OCI-LY3 (cell line): ENCODE data around the gene C7orf57.

ENCODE experiments used
- H2AFZ ChIP-seq: fragments of 200-600, 300-600 bp; shearing (Covaris generic); 2 replicates; pipeline ENCODE4 v1.6.0; 2014; ENCODE audit warnings: antibody characterized with exemption, low read depth, low read length
- H3K27ac ChIP-seq: fragments of 200-600, 300-600 bp; sonication (generic); 2 replicates; pipeline ENCODE4 v1.5.1; 2014; ENCODE audit warnings: mild to moderate bottlenecking, low read length, moderate library complexity, mixed read lengths
- H3K27me3 ChIP-seq: fragments of 200-600, 300-600 bp; sonication (generic); 2 replicates; pipeline ENCODE4 v1.6.1; 2014; ENCODE audit warnings: low read depth, low read length, mixed read lengths
- H3K36me3 ChIP-seq: fragments of 200-600, 300-600 bp; sonication (generic); replicated peaks from 2 replicates; pipeline ENCODE3; 2014; ENCODE audit warnings: low read depth, low read length, mixed read lengths
- H3K4me1 ChIP-seq: fragments of 300-600, 200-600 bp; sonication (generic); 2 replicates; pipeline ENCODE4 v1.6.1; 2014; ENCODE audit warnings: low read length, mixed read lengths
- H3K4me2 ChIP-seq: fragments of 200-600, 300-600 bp; sonication (generic); 2 replicates; pipeline ENCODE4 v1.6.1; 2014; ENCODE audit warnings: low read length, mixed read lengths
- H3K4me3 ChIP-seq: fragments of 300-600, 200-600 bp; sonication (generic); 2 replicates; pipeline ENCODE4 v1.5.1; 2014; ENCODE audit warnings: antibody characterized with exemption, mild to moderate bottlenecking, low read length, moderate library complexity
- H3K79me2 ChIP-seq: fragments of 300-600, 200-600 bp; shearing (Covaris generic); 2 replicates; pipeline ENCODE4 v1.6.1; 2014; ENCODE audit warnings: mild to moderate bottlenecking, low read length, mixed read lengths
- H3K9ac ChIP-seq: fragments of 300-600, 200-600 bp; shearing (Covaris generic); 2 replicates; pipeline ENCODE4 v1.6.0; 2014; ENCODE audit warnings: mild to moderate bottlenecking, low read length, moderate library complexity
- H3K9me3 ChIP-seq: fragments of 200-600, 300-600 bp; shearing (Covaris generic); 2 replicates; pipeline ENCODE4 v1.6.1; 2014; ENCODE audit warnings: low read length, mixed read lengths; ENCODE audit not compliant: insufficient read depth
- H4K20me1 ChIP-seq: fragments of 200-600, 300-600 bp; sonication (generic); 2 replicates; pipeline ENCODE4 v1.6.1; 2016; ENCODE audit warnings: low read length, mixed read lengths; ENCODE audit not compliant: insufficient read depth
- EZH2phosphoT487 ChIP-seq: fragments of 200-600 bp; shearing (Covaris generic); IDR thresholded peaks from 2 replicates; pipeline ENCODE4 v1.6.1; 2018; ENCODE audit warnings: antibody characterized with exemption, mixed run types, low read depth
- TF ChIP-seq, protein P1 (sequence below): fragments of 200-600, 300-600 bp; sonication (generic); IDR thresholded peaks from 2 replicates; pipeline ENCODE4 v1.5.1; 2014; ENCODE audit warnings: antibody characterized with exemption, low read length, low read depth

The C7orf57 gene

GRCh38 chr7:48090095-48090805 is 54.9 kb downstream of the C7orf57 start:
- Histone ChIP-seq H3K4me2 (no peak overlapping the region), H3K4me3 (no peak overlapping the region), H3K27me3 (peaks cover 28% of the 10 kb centered on the region), H3K9me3 (no peaks in the 10 kb centered on the region), H3K9ac (no peak overlapping the region), H3K79me2 (no peaks in the 10 kb centered on the region), H3K36me3 (no peaks in the 10 kb centered on the region), H3K27ac (no peak overlapping the region), H3K4me1 (peaks cover 31% of the 10 kb centered on the region), H4K20me1 (no peaks in the 10 kb centered on the region), H2AFZ (no peak overlapping the region)
- TF ChIP-seq EZH2phosphoT487 = no peak
- TF ChIP-seq, protein P1, sequence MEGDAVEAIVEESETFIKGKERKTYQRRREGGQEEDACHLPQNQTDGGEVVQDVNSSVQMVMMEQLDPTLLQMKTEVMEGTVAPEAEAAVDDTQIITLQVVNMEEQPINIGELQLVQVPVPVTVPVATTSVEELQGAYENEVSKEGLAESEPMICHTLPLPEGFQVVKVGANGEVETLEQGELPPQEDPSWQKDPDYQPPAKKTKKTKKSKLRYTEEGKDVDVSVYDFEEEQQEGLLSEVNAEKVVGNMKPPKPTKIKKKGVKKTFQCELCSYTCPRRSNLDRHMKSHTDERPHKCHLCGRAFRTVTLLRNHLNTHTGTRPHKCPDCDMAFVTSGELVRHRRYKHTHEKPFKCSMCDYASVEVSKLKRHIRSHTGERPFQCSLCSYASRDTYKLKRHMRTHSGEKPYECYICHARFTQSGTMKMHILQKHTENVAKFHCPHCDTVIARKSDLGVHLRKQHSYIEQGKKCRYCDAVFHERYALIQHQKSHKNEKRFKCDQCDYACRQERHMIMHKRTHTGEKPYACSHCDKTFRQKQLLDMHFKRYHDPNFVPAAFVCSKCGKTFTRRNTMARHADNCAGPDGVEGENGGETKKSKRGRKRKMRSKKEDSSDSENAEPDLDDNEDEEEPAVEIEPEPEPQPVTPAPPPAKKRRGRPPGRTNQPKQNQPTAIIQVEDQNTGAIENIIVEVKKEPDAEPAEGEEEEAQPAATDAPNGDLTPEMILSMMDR = no peak

DNA sequence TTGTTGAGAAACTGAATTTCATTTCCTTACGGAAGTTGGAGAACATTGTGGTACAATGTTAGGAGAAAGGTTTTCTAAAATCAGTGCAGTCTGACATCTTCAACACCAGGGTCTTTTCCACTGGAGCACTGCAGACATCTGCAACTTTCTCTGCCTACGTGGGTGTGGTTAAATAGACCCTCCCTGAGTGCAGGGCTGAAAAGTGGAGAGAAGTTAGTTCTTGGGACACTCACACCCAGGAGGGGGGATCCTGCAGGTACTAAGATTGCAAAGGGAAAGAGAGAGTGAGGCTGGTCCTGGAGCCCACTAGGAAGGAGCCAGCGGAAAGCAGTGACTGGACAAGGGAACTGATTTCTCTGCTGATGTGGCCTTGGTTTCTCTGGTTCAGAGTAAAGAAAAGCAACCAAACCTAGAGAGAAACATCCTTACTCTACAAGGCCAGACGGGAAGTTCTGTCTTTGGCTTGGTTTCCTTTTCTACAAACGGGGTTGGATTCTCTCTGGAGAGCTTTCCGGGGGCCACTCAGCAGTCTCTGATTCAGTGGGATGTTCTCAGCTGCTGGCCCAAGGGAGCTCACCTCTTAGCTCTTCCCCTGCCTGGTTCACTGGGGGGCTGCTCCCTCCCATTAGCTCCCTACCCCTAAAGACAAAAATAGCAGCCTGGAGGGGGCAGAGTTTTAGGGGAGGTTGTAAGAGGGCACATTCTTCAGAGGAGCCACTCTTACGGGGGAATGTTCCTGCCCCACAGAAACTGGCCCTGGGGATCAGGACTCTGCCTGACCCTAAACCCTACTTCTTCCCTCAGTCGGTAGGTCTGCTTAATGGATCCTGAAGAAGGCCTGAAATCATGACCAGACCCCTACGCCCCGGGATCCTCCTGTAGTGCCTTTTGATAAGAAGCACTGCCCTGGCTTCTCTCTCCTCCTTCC is 56.4 kb downstream of the C7orf57 start:
- Histone ChIP-seq H3K4me1 (peaks cover 16% of the 10 kb centered on the region), H3K4me3 (no peak overlapping the region), H3K9ac (no peak overlapping the region), H2AFZ (no peak overlapping the region), H3K27ac (no peak overlapping the region), H3K9me3 (no peaks in the 10 kb centered on the region), H3K4me2 (no peak overlapping the region), H3K36me3 (no peaks in the 10 kb centered on the region), H4K20me1 (no peaks in the 10 kb centered on the region), H3K79me2 (no peaks in the 10 kb centered on the region), H3K27me3 (peaks cover 20% of the 10 kb centered on the region)
- TF ChIP-seq, protein P1 = no peak
- TF ChIP-seq EZH2phosphoT487 = no peak

DNA sequence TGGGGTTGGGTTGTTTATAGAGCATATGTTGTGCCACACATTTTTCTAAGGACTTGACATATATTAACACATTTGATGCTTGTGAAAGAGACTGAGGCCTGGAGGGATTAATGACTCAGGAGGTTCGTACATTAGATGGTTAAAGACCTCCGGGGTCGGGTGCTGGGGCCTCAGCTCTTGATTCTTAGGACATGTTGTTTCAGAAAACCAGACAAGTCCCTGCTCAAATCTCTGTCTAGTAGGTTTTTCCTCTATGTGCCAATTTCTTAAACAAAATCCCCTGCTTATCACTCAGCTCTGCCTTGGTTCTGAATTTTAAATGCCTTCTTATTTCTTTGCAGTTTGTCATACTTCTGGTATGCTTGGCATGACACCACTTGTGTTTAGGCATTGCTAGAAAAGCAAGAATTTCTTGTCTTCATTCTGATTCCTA is 59.5 kb downstream of the C7orf57 start:
- Histone ChIP-seq H3K4me3 (no peak overlapping the region), H3K4me1 (no peaks in the 10 kb centered on the region), H3K27me3 (peaks cover 9% of the 10 kb centered on the region), H3K79me2 (no peaks in the 10 kb centered on the region), H3K9me3 (no peaks in the 10 kb centered on the region), H3K9ac (no peak overlapping the region), H3K36me3 (no peaks in the 10 kb centered on the region), H3K27ac (no peak overlapping the region), H4K20me1 (no peaks in the 10 kb centered on the region), H2AFZ (no peak overlapping the region), H3K4me2 (no peak overlapping the region)
- TF ChIP-seq, protein P1 = no peak
- TF ChIP-seq EZH2phosphoT487 = no peak

GRCh38 chr7:48096273-48096672 is 60.9 kb downstream of the C7orf57 start:
- H3K4me3 ChIP-seq = no peak overlapping the region
- H3K4me1 ChIP-seq = no peaks in the 10 kb centered on the region
- H3K27ac ChIP-seq = no peak overlapping the region
- H3K36me3 ChIP-seq = no peaks in the 10 kb centered on the region
- H2AFZ ChIP-seq = no peak overlapping the region
- TF ChIP-seq EZH2phosphoT487 = no peak
- TF ChIP-seq, protein P1 = no peak
- no peaks in the 10 kb centered on the region for H3K79me2 ChIP-seq
- peaks cover 5% of the 10 kb centered on the region; the same call in 1 of the 2 replicates for H3K27me3 ChIP-seq
- H3K9ac ChIP-seq = no peak overlapping the region
- H3K9me3 ChIP-seq = no peaks in the 10 kb centered on the region
- no peaks in the 10 kb centered on the region for H4K20me1 ChIP-seq
- H3K4me2 ChIP-seq = no peak overlapping the region
